IPS DF 6.9 (cell line): Measurements from ENCODE around the gene VAMP5.
A peak's percentile ranks its signal among the peaks of the same experiment; 100 is the strongest.
"Not testable (repeated sequence)": the region's sequence is repeated elsewhere in the genome, so short reads cannot be mapped to it uniquely, and the experiment has no call there.

Experiments
- DNase-seq: peaks from one replicate; pipeline ENCODE4 v3.0.0-alpha.2; 2013; ENCODE audit warnings: low read depth, low spot score
- H3K27ac ChIP-seq: one replicate; pipeline ENCODE4 v1.5.1; 2013; ENCODE audit warnings: low read length, control low read depth
- H3K27me3 ChIP-seq: 2 replicates; pipeline ENCODE4 v1.6.1; 2013; ENCODE audit warnings: mild to moderate bottlenecking, low read length; ENCODE audit not compliant: control insufficient read depth, insufficient read depth
- H3K36me3 ChIP-seq: 2 replicates; pipeline ENCODE4 v1.6.1; 2013; ENCODE audit warnings: low read length; ENCODE audit not compliant: control insufficient read depth, insufficient read depth
- H3K4me1 ChIP-seq: 2 replicates; pipeline ENCODE4 v1.6.1; 2013; ENCODE audit warnings: low read length; ENCODE audit not compliant: control insufficient read depth, insufficient read depth
- H3K4me3 ChIP-seq: 2 replicates; pipeline ENCODE4 v1.5.1; 2013; ENCODE audit warnings: mild to moderate bottlenecking, low read length
- H3K9me3 ChIP-seq: 2 replicates; pipeline ENCODE4 v1.6.1; 2013; ENCODE audit warnings: low read length, inconsistent platforms; ENCODE audit not compliant: control insufficient read depth, insufficient read depth
- WGBS: extraction: QIAGEN DNeasy Blood & Tissue Kit; methylation state at CpG from one replicate; pipeline ENCODE4 v1.1.7; 2013; ENCODE audit warnings: mixed read lengths, missing lambda C conversion rate; ENCODE audit not compliant: insufficient read length, insufficient coverage; 5-methylcytosine and 5-hydroxymethylcytosine counted together

VAMP5 gene

GRCh38 chr2:85551698-85552678, 32.2 kb upstream of the VAMP5 start:
- Histone ChIP-seq H3K27ac (no peak overlapping the region), H3K27me3 (no peaks in the 10 kb centered on the region), H3K36me3 (peaks cover 23% of the 10 kb centered on the region; the same call in 1 of the 2 replicates), H3K4me3 (no peak overlapping the region), H3K9me3 (no peaks in the 10 kb centered on the region), H3K4me1 (no peaks in the 10 kb centered on the region)
- DNase-seq = no peak
- WGBS = no CpG with 5 or more reads among the region's 9 CpGs

- no peak for DNase-seq
- Histone ChIP-seq H3K9me3 (no peaks in the 10 kb centered on the region), H3K4me3 (no peak overlapping the region), H3K4me1 (no peaks in the 10 kb centered on the region), H3K27ac (no peak overlapping the region), H3K27me3 (no peaks in the 10 kb centered on the region), H3K36me3 (peaks cover 24% of the 10 kb centered on the region; the same call in 1 of the 2 replicates)
- no CpG with 5 or more reads among the region's 6 CpGs for WGBS
These were observed 31.0 kb upstream of the VAMP5 start for GRCh38 chr2:85553184-85553583.

GRCh38 chr2:85554980-85555612, 29.1 kb upstream of the VAMP5 start:
- WGBS = no CpG with 5 or more reads among the region's 3 CpGs
- no peaks in the 10 kb centered on the region for H3K9me3 ChIP-seq
- peaks cover 25% of the 10 kb centered on the region; the same call in 1 of the 2 replicates for H3K36me3 ChIP-seq
- no peak for DNase-seq
- H3K4me1 ChIP-seq = no peaks in the 10 kb centered on the region
- no peak overlapping the region for H3K4me3 ChIP-seq
- H3K27me3 ChIP-seq = no peaks in the 10 kb centered on the region
- H3K27ac ChIP-seq = no peak overlapping the region

- WGBS = no CpG with 5 or more reads among the region's 5 CpGs
- no peaks in the 10 kb centered on the region for H3K27me3 ChIP-seq
- H3K4me1 ChIP-seq = no peaks in the 10 kb centered on the region
- H3K27ac ChIP-seq = no peak overlapping the region
- H3K36me3 ChIP-seq = peaks cover 12% of the 10 kb centered on the region; the same call in 1 of the 2 replicates
- H3K9me3 ChIP-seq = no peaks in the 10 kb centered on the region
- no peak for DNase-seq
- H3K4me3 ChIP-seq = no peak overlapping the region
These were observed 27.1 kb upstream of the VAMP5 start for GRCh38 chr2:85557130-85557529.

- H3K36me3 ChIP-seq = peaks cover 12% of the 10 kb centered on the region; the same call in 1 of the 2 replicates
- no CpG with 5 or more reads among the region's 1 CpG for WGBS
These were observed 26.1 kb upstream of the VAMP5 start for GRCh38 chr2:85558160-85558559.

GRCh38 chr2:85560403-85560726, 23.9 kb upstream of the VAMP5 start:
- no CpG with 5 or more reads among the region's 12 CpGs for WGBS
- not testable (repeated sequence) for H3K27ac ChIP-seq, H3K4me1 ChIP-seq, H3K36me3 ChIP-seq, H3K27me3 ChIP-seq, H3K9me3 ChIP-seq, DNase-seq
- H3K4me3 ChIP-seq = peak overlapping the region; percentile 57; the same call in 1 of the 2 replicates

More at GRCh38 chr2:85558160-85558559, 26.1 kb upstream of the VAMP5 start:
- Histone ChIP-seq H3K4me1 (no peaks in the 10 kb centered on the region), H3K4me3 (no peak overlapping the region), H3K9me3 (no peaks in the 10 kb centered on the region), H3K27ac (no peak overlapping the region), H3K27me3 (no peaks in the 10 kb centered on the region)
- DNase-seq = no peak

GRCh38 chr2:85560812-85561279, 23.4 kb upstream of the VAMP5 start:
- WGBS = no CpG with 5 or more reads among the region's 14 CpGs
- Histone ChIP-seq H3K9me3 (no peaks in the 10 kb centered on the region), H3K4me1 (no peaks in the 10 kb centered on the region), H3K27ac (no peak overlapping the region), H3K4me3 (peak overlapping the region; percentile 57; the same call in 1 of the 2 replicates), H3K36me3 (0 out of 2 replicates have a peak, but pooled peaks cover 3% of the 10 kb centered on the region), H3K27me3 (no peaks in the 10 kb centered on the region)
- no peak for DNase-seq

- DNase-seq = peak; percentile 84
- WGBS = no CpG with 5 or more reads among the region's 64 CpGs
- Histone ChIP-seq H3K4me3 (peak within 1 kb of the TSS; percentile 57; the same call in 1 of the 2 replicates), H3K27ac (no peak within 1 kb of the TSS), H3K36me3 (0 out of 2 replicates have a peak, but pooled peaks cover 3% of the 10 kb centered on the region), H3K9me3 (no peaks in the 10 kb centered on the region), H3K27me3 (no peaks in the 10 kb centered on the region), H3K4me1 (no peaks in the 10 kb centered on the region)
These were observed 22.7 kb upstream of the VAMP5 start, which contains the start of gene GGCX for GRCh38 chr2:85561280-85562212. TSS of gene GGCX (minus strand) at chr2:85561493. CDS start at chr2:85561428, 65 bp downstream.

- Histone ChIP-seq H3K4me3 (no peak overlapping the region), H3K4me1 (no peaks in the 10 kb centered on the region), H3K27ac (no peak overlapping the region), H3K9me3 (no peaks in the 10 kb centered on the region), H3K27me3 (no peaks in the 10 kb centered on the region), H3K36me3 (no peaks in the 10 kb centered on the region)
- no CpG with 5 or more reads among the region's 5 CpGs for WGBS
- DNase-seq = no peak
These were observed 20.1 kb upstream of the VAMP5 start for GRCh38 chr2:85564144-85564563.
